A673 (cell line): Measurements from ENCODE around the gene PLA2G6. TPM values are rescaled to one million over a fixed set of nuclear protein-coding genes. Genes with fewer than 3 reads are reported as not detected.
A peak's percentile ranks its signal among the peaks of the same experiment; 100 is the strongest.
"Not testable (repeated sequence)": the region's sequence is repeated elsewhere in the genome, so short reads cannot be mapped to it uniquely, and the experiment has no call there.

Experiments
- BruUV-seq: library from RNA; stranded (reverse); fragments of 400-500 nt; replicated peaks from 2 replicates; lab custom pipeline; 2021; lab: Mats Ljungman, UMichigan
- CTCF ChIA-PET: fragments of 300-600 bp; sonication (Branson Sonifier 250); formaldehyde crosslinking; loops from one replicate; lab custom pipeline; 2022; ENCODE audit warnings: antibody characterized with exemption; lab: Charles Lee
- POLR2A ChIA-PET: fragments of 300-600 bp; sonication (Branson Sonifier 250); formaldehyde crosslinking; loops from one replicate; lab custom pipeline; 2022; ENCODE audit warnings: antibody characterized with exemption; ENCODE audit not compliant: low non-redundant PET; lab: Charles Lee
- DNase-seq: peaks from one replicate; pipeline ENCODE4 v3.0.0-alpha.2; 2015; ENCODE audit warnings: low spot score
- H3K27ac ChIP-seq: fragments of 200-600 bp; sonication (generic); 2 replicates; pipeline ENCODE4 v1.5.1; 2016; ENCODE audit warnings: mixed run types, low read depth, mild to moderate bottlenecking, mixed read lengths, antibody characterized with exemption, low read length; ENCODE audit not compliant: poor library complexity, severe bottlenecking
- H3K27me3 ChIP-seq: fragments of 200-600 bp; sonication (generic); replicated peaks from 2 replicates; pipeline ENCODE4 v1.6.1; 2017; ENCODE audit warnings: mixed run types, low read depth, mild to moderate bottlenecking, mixed read lengths, antibody characterized with exemption, low read length; ENCODE audit not compliant: insufficient read depth, poor library complexity
- H3K36me3 ChIP-seq: fragments of 200-600 bp; sonication (generic); 2 replicates; pipeline ENCODE4 v1.6.1; 2016; ENCODE audit warnings: mixed run types, mild to moderate bottlenecking, mixed read lengths, antibody characterized with exemption, low read length; ENCODE audit not compliant: insufficient read depth, poor library complexity, severe bottlenecking
- H3K4me1 ChIP-seq: fragments of 200-600 bp; sonication (generic); 2 replicates; pipeline ENCODE4 v1.6.1; 2017; ENCODE audit warnings: mixed run types, mild to moderate bottlenecking, mixed read lengths, antibody characterized with exemption, low read length; ENCODE audit not compliant: insufficient read depth, poor library complexity, severe bottlenecking
- H3K4me3 ChIP-seq: fragments of 200-600 bp; sonication (generic); 2 replicates; pipeline ENCODE4 v1.5.1; 2016; ENCODE audit warnings: low read depth, mixed run types, mild to moderate bottlenecking, mixed read lengths, low read length; ENCODE audit not compliant: poor library complexity, severe bottlenecking
- H3K9me3 ChIP-seq: fragments of 200-600 bp; sonication (generic); 2 replicates; pipeline ENCODE4 v1.6.1; 2016; ENCODE audit warnings: mixed run types, low read depth, mild to moderate bottlenecking, mixed read lengths, antibody characterized with exemption, low read length; ENCODE audit not compliant: poor library complexity, severe bottlenecking
- CTCF ChIP-seq: fragments of 300-800, 200-600 bp; sonication (generic); conservative IDR thresholded peaks from 2 replicates; pipeline ENCODE4 v1.5.1; 2017; ENCODE audit warnings: low read depth, mild to moderate bottlenecking, antibody characterized with exemption, low read length, moderate library complexity, mixed read lengths
- EZH2 ChIP-seq: fragments of 200-600 bp; sonication (generic); IDR thresholded peaks from 2 replicates; pipeline ENCODE4 v1.6.1; 2017; ENCODE audit warnings: borderline replicate concordance, low read depth, mild to moderate bottlenecking, mixed read lengths, antibody characterized with exemption, low read length; ENCODE audit not compliant: poor library complexity, severe bottlenecking
- intact Hi-C: fragments of 100-400 bp; cut with micrococcal nuclease; formaldehyde crosslinking; loops from one replicate; pipeline ENCODE4 v1.10.0; 2022; ENCODE audit not compliant: unreplicated experiment
- total RNA-seq: library from RNA; stranded (reverse); gene quantifications from 2 replicates; pipeline ENCODE4 v1.2.3, GENCODE V29; 2021

PLA2G6 gene
- total RNA-seq, 1 experiment from 2014 or later = 31.8 TPM

- TF ChIP-seq EZH2 (no peak), CTCF (no peak)
- no TSS peak for BruUV-seq
- ChIA-PET CTCF (no interaction called here), POLR2A (no interaction called here)
- Histone ChIP-seq H3K4me3 (no peak overlapping the region), H3K27ac (no peak overlapping the region), H3K27me3 (no peaks in the 10 kb centered on the region), H3K36me3 (no peaks in the 10 kb centered on the region), H3K4me1 (no peaks in the 10 kb centered on the region), H3K9me3 (no peaks in the 10 kb centered on the region)
- DNase-seq = peak; percentile 22
- intact Hi-C loops = no loop called here
Measured at GRCh38 chr22:38148245-38148644, 33.4 kb downstream of the PLA2G6 start.

GRCh38 chr22:38146166-38146565 lies 35.5 kb downstream of the PLA2G6 start:
- BruUV-seq, H3K27ac ChIP-seq, H3K36me3 ChIP-seq, H3K9me3 ChIP-seq, H3K4me3 ChIP-seq, H3K4me1 ChIP-seq, POLR2A ChIA-PET, intact Hi-C loops, CTCF ChIA-PET, DNase-seq, H3K27me3 ChIP-seq: not testable (repeated sequence)

GRCh38 chr22:38144025-38144405 lies 37.6 kb downstream of the PLA2G6 start:
- DNase-seq = no peak
- intact Hi-C loops = no loop called here
- POLR2A ChIA-PET = interaction anchor here (0.6 kb wide), 1 partner anchor 57 kb away, joined by 4 read pairs; no protein-coding TSS in a partner anchor
- Histone ChIP-seq H3K36me3 (no peaks in the 10 kb centered on the region), H3K27ac (no peak overlapping the region), H3K4me3 (no peak overlapping the region), H3K27me3 (no peaks in the 10 kb centered on the region), H3K9me3 (no peaks in the 10 kb centered on the region), H3K4me1 (no peaks in the 10 kb centered on the region)
- TF ChIP-seq EZH2 (no peak), CTCF (no peak)
- CTCF ChIA-PET = no interaction called here
- no TSS peak for BruUV-seq

- no peaks in the 10 kb centered on the region for H3K27me3 ChIP-seq
- no peak overlapping the region for H3K4me3 ChIP-seq
- no peak for DNase-seq
- ChIA-PET CTCF (no interaction called here), POLR2A (no interaction called here)
- intact Hi-C loops = no loop called here
- BruUV-seq = no TSS peak
- no peaks in the 10 kb centered on the region for H3K36me3 ChIP-seq
- H3K9me3 ChIP-seq = no peaks in the 10 kb centered on the region
- no peak for TF ChIP-seq CTCF
- H3K27ac ChIP-seq = no peak overlapping the region
- no peaks in the 10 kb centered on the region for H3K4me1 ChIP-seq
Measured at GRCh38 chr22:38142606-38143005, 39.0 kb downstream of the PLA2G6 start.
